ENCODE data around the gene SMIM31. TPM values are rescaled to one million over a fixed set of nuclear protein-coding genes. Genes with fewer than 3 reads are reported as not detected.

SMIM31 gene
- total RNA-seq, 3 donors from 2014 or later (not counting 1 experiment from before 2014, with no cell fraction given), result not detected

DNA sequence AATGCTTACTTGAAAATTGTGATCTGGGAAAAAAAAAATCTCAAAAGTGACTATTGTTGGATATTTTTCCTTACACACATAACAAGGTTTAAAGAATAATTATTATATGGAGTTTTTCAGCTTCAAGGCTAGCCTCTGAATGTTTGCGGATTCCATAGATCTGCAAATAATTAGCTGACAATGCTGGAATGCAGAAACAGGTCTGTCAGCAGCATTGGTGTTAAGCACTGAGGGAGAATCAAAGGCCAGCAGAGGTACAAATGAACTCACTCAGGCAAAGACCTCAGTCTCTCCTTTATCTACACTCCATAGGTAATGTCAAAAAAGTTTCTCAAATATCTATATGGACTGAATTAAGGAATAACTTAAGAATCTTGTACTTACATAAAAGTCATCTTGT is 35.1 kb downstream of the SMIM31 start:
- H3K27me3 Mint-ChIP-seq (ENCODE audit: low read depth in 2 of 2), result no peaks in the 10 kb centered on the region
- TF ChIP-seq, protein P1, sequence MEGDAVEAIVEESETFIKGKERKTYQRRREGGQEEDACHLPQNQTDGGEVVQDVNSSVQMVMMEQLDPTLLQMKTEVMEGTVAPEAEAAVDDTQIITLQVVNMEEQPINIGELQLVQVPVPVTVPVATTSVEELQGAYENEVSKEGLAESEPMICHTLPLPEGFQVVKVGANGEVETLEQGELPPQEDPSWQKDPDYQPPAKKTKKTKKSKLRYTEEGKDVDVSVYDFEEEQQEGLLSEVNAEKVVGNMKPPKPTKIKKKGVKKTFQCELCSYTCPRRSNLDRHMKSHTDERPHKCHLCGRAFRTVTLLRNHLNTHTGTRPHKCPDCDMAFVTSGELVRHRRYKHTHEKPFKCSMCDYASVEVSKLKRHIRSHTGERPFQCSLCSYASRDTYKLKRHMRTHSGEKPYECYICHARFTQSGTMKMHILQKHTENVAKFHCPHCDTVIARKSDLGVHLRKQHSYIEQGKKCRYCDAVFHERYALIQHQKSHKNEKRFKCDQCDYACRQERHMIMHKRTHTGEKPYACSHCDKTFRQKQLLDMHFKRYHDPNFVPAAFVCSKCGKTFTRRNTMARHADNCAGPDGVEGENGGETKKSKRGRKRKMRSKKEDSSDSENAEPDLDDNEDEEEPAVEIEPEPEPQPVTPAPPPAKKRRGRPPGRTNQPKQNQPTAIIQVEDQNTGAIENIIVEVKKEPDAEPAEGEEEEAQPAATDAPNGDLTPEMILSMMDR (IDR thresholded peaks at IDR 0.05), result no peak
- Histone ChIP-seq H3K36me3 (ENCODE audit: control insufficient read depth, insufficient read depth, low read length) (no peaks in the 10 kb centered on the region), H3K4me3 (ENCODE audit: low read length) (no peak overlapping the region), H3K27me3 (ENCODE audit: control insufficient read depth, insufficient read depth, low read length) (no peaks in the 10 kb centered on the region), H3K9me3 (ENCODE audit: control insufficient read depth, insufficient read depth, low read length) (no peaks in the 10 kb centered on the region), H3K4me1 (ENCODE audit: control insufficient read depth, insufficient read depth, low read length) (no peaks in the 10 kb centered on the region), H3K27ac (ENCODE audit: low read length) (no peak overlapping the region)
- DNase-seq (no peak), ATAC-seq (no peak)
- intact Hi-C loops (cut with micrococcal nuclease), result no loop called here
- H3K9me3 Mint-ChIP-seq, result no peaks in the 10 kb centered on the region
- H3K4me1 Mint-ChIP-seq, result no peaks in the 10 kb centered on the region
- H3K27ac Mint-ChIP-seq, result no peak overlapping the region
- no peaks in the 10 kb centered on the region for H3K36me3 Mint-ChIP-seq
- no peak overlapping the region for H3K4me3 Mint-ChIP-seq
- WGBS (ENCODE audit: insufficient coverage), result 100% methylated on average over 1 of the region's 1 CpG

DNA sequence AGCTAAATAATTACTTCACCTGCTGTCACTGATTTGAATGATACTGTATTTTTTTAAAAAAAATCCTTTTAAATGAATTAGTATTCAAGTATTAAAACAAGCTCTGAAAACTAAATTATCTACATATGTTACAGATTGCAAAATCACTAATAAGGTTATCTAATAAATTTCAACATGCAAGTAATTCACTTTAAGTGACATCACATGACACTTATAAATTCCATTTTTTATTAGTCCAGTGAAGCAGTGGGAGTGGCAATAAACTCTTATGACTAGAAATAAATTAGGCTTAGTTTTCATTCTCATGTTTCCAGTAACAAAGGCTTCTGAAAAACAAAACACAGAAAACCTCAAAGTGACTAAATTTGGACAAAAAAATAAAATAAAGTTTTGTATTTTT is 36.3 kb downstream of the SMIM31 start:
- no peaks in the 10 kb centered on the region for H3K36me3 ChIP-seq (ENCODE audit: control insufficient read depth, insufficient read depth, low read length)
- Mint-ChIP-seq H3K27ac (no peak overlapping the region), H3K36me3 (no peaks in the 10 kb centered on the region), H3K9me3 (no peaks in the 10 kb centered on the region), H3K27me3 (ENCODE audit: low read depth in 2 of 2) (no peaks in the 10 kb centered on the region), H3K4me1 (no peaks in the 10 kb centered on the region), H3K4me3 (no peak overlapping the region)
- H3K27ac ChIP-seq (ENCODE audit: low read length), result no peak overlapping the region
- no peaks in the 10 kb centered on the region for H3K9me3 ChIP-seq (ENCODE audit: control insufficient read depth, insufficient read depth, low read length)
- H3K27me3 ChIP-seq (ENCODE audit: control insufficient read depth, insufficient read depth, low read length), result no peaks in the 10 kb centered on the region
- H3K4me1 ChIP-seq (ENCODE audit: control insufficient read depth, insufficient read depth, low read length), result no peaks in the 10 kb centered on the region
- intact Hi-C loops (cut with micrococcal nuclease), result no loop called here
- ATAC-seq, result no peak
- no peak for DNase-seq
- H3K4me3 ChIP-seq (ENCODE audit: low read length), result no peak overlapping the region
- TF ChIP-seq, protein P1 (IDR thresholded peaks at IDR 0.05), result no peak

DNA sequence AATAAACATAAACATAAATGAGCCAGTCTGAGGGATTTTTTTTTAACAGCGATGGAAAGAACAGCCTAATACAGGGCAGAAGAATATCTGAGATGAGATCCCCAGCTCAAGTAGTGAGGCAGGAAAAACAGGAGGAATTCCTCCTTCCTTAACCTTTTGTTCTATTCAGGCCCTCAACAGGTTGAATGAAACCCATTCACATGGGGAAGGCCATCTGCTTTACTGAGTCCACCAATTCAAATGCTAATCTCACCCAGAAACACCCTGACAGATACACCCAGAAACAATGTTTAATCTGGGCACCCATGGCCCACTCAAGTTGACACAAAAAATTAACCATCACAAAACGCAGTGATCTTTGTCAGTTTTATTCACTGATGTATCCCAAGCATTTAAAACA is 45.5 kb downstream of the SMIM31 start:
- no peaks in the 10 kb centered on the region for H3K36me3 ChIP-seq (ENCODE audit: control insufficient read depth, insufficient read depth, low read length)
- no peak overlapping the region for H3K27ac Mint-ChIP-seq
- intact Hi-C loops (cut with micrococcal nuclease), result no loop called here
- DNase-seq (no peak), ATAC-seq (no peak)
- H3K27ac ChIP-seq (ENCODE audit: low read length), result no peak overlapping the region
- peaks cover 0 to 4% of the 10 kb centered on the region in 2 donors for H3K9me3 Mint-ChIP-seq
- H3K4me3 Mint-ChIP-seq, result no peak overlapping the region
- no peaks in the 10 kb centered on the region for H3K9me3 ChIP-seq (ENCODE audit: control insufficient read depth, insufficient read depth, low read length)
- TF ChIP-seq, protein P1 (IDR thresholded peaks at IDR 0.05), result no peak
- H3K4me3 ChIP-seq (ENCODE audit: low read length), result no peak overlapping the region
- no peaks in the 10 kb centered on the region for H3K36me3 Mint-ChIP-seq
- no peaks in the 10 kb centered on the region for H3K4me1 ChIP-seq (ENCODE audit: control insufficient read depth, insufficient read depth, low read length)
- no peaks in the 10 kb centered on the region for H3K27me3 Mint-ChIP-seq (ENCODE audit: low read depth in 2 of 2)
- WGBS (ENCODE audit: insufficient coverage), result 100% methylated on average over 1 of the region's 2 CpGs
- H3K27me3 ChIP-seq (ENCODE audit: control insufficient read depth, insufficient read depth, low read length), result no peaks in the 10 kb centered on the region
- H3K4me1 Mint-ChIP-seq, result no peaks in the 10 kb centered on the region

DNA sequence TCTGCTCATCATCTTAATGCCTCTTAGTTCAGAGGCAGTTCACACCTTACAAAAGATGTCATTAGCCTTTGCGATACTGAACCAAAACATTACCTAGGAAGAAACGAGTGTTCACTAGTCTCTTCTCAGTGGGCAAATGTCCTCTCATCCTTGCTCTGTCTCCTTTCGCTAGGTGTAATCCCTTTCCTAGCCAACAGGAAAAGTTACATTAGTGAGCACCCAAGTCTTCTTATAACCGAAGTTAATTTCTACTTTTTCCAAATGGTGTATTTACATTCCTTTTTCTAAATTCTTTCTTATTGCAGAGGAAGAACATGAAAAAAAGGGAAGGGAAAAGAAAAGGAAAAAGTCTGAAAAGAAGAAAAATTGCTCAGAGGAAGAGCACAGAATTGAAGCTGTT is 46.9 kb downstream of the SMIM31 start:
- H3K4me3 ChIP-seq (ENCODE audit: low read length), result no peak overlapping the region
- ATAC-seq (no peak), DNase-seq (no peak)
- H3K9me3 ChIP-seq (ENCODE audit: control insufficient read depth, insufficient read depth, low read length), result no peaks in the 10 kb centered on the region
- no peak overlapping the region for H3K27ac ChIP-seq (ENCODE audit: low read length)
- Mint-ChIP-seq H3K9me3 (peaks cover 0 to 4% of the 10 kb centered on the region in 2 donors), H3K36me3 (no peaks in the 10 kb centered on the region), H3K4me1 (no peaks in the 10 kb centered on the region), H3K27ac (no peak overlapping the region), H3K27me3 (ENCODE audit: low read depth in 2 of 2) (no peaks in the 10 kb centered on the region), H3K4me3 (no peak overlapping the region)
- H3K27me3 ChIP-seq (ENCODE audit: control insufficient read depth, insufficient read depth, low read length), result no peaks in the 10 kb centered on the region
- 91% methylated on average over 3 of the region's 4 CpGs for WGBS (ENCODE audit: insufficient coverage)
- TF ChIP-seq, protein P1 (IDR thresholded peaks at IDR 0.05), result no peak
- H3K36me3 ChIP-seq (ENCODE audit: control insufficient read depth, insufficient read depth, low read length), result no peaks in the 10 kb centered on the region
- no peaks in the 10 kb centered on the region for H3K4me1 ChIP-seq (ENCODE audit: control insufficient read depth, insufficient read depth, low read length)
- intact Hi-C loops (cut with micrococcal nuclease), result no loop called here
